Keratinocyte (primary cell): ENCODE results near the gene GSTM2. TPM values are rescaled to one million over a fixed set of nuclear protein-coding genes. Genes with fewer than 3 reads are reported as not detected.

ENCODE experiments used
- DNase-seq: peaks from one replicate; pipeline ENCODE4 v3.0.0-alpha.2; 2011; ENCODE audit warnings: low read depth, missing footprints, low spot score
- FAIRE-seq: peaks from 2 replicates; lab custom pipeline; 2011; peaks lifted over from hg19 to GRCh38; lab: Jason Lieb, UNC
- H2AFZ ChIP-seq: 2 replicates; pipeline ENCODE4 v1.6.0; 2012; ENCODE audit warnings: low read length, control low read depth, inconsistent platforms; ENCODE audit not compliant: control insufficient read depth
- H3K27ac ChIP-seq: 2 replicates; pipeline ENCODE4 v1.5.1; 2011; ENCODE audit warnings: low read length; ENCODE audit not compliant: control insufficient read depth, insufficient read depth
- H3K27me3 ChIP-seq: 3 replicates; pipeline ENCODE4 v1.6.0; 2011; ENCODE audit warnings: low read length; ENCODE audit not compliant: control insufficient read depth, insufficient read depth; ENCODE audit errors: extremely low read depth
- H3K36me3 ChIP-seq, 2 experiments: 2 replicates in 1 of 2; 3 replicates in 1 of 2; pipeline ENCODE4 v1.5.1; 2011; ENCODE audit warnings: low read length in 2 of 2, mild to moderate bottlenecking in 1 of 2; ENCODE audit not compliant: control insufficient read depth in 2 of 2, insufficient read depth in 2 of 2; ENCODE audit errors: extremely low read depth in 1 of 2
- H3K4me1 ChIP-seq: 3 replicates; pipeline ENCODE4 v1.5.1; 2011; ENCODE audit warnings: low read length; ENCODE audit not compliant: control insufficient read depth, insufficient read depth; ENCODE audit errors: extremely low read depth
- H3K4me2 ChIP-seq: 3 replicates; pipeline ENCODE4 v1.6.0; 2011; ENCODE audit warnings: low read depth, low read length; ENCODE audit not compliant: control insufficient read depth, insufficient read depth; ENCODE audit errors: extremely low read depth
- H3K4me3 ChIP-seq, 3 experiments: fragments of 200-600 bp in 1 of 3; sonication (generic) in 1 of 3; 2 replicates in 2 of 3; 3 replicates in 1 of 3; pipeline ENCODE4 v1.5.1; 2011 to 2016; ENCODE audit warnings: low read length in 3 of 3, mild to moderate bottlenecking in 3 of 3, control low read depth in 2 of 3, inconsistent platforms in 1 of 3, low read depth in 1 of 3, mixed read lengths in 1 of 3, mixed run types in 1 of 3, moderate library complexity in 1 of 3; ENCODE audit not compliant: control insufficient read depth in 2 of 3, insufficient read depth in 2 of 3; ENCODE audit errors: extremely low read depth in 1 of 3
- H3K79me2 ChIP-seq: 2 replicates; pipeline ENCODE4 v1.6.0; 2012; ENCODE audit warnings: low read length; ENCODE audit not compliant: control insufficient read depth, insufficient read depth
- H3K9ac ChIP-seq: 3 replicates; pipeline ENCODE4 v1.6.0; 2011; ENCODE audit warnings: low read length; ENCODE audit not compliant: control insufficient read depth, insufficient read depth; ENCODE audit errors: extremely low read depth
- H3K9me1 ChIP-seq: 3 replicates; pipeline ENCODE4 v1.6.0; 2011; ENCODE audit warnings: low read length; ENCODE audit not compliant: control insufficient read depth, insufficient read depth; ENCODE audit errors: extremely low read depth
- H3K9me3 ChIP-seq: 2 replicates; pipeline ENCODE4 v1.5.1; 2012; ENCODE audit warnings: low read depth, low read length; ENCODE audit not compliant: control insufficient read depth
- H4K20me1 ChIP-seq: 3 replicates; pipeline ENCODE4 v1.6.0; 2011; ENCODE audit warnings: low read length; ENCODE audit not compliant: control insufficient read depth, insufficient read depth; ENCODE audit errors: extremely low read depth
- EZH2 ChIP-seq: IDR thresholded peaks from one replicate; pipeline ENCODE4 v1.6.1; 2012; ENCODE audit warnings: inconsistent platforms, mild to moderate bottlenecking, low read length, moderate library complexity
- dilution Hi-C: fragments of 300-500 bp; cut with MboI; formaldehyde crosslinking; loops from one replicate; pipeline ENCODE4 v1.7.0; 2020; ENCODE audit warnings: low sequenced_read_pairs; ENCODE audit not compliant: extremely low pct_ligation_motif_present
- polyA minus RNA-seq, 3 experiments: library from RNA; depleted of rRNA, polyadenylated mRNA; stranded (reverse); fragments of >200 nt; gene quantifications; 1 replicate in 1 of 3; 2 replicates in 1 of 3; 3 replicates in 1 of 3; pipeline ENCODE4 v1.2.3, GENCODE V29; 2011
- polyA plus RNA-seq, 5 experiments: library from polyadenylated mRNA; depleted of rRNA in 3 of 5; stranded (reverse) in 3 of 5; stranded (forward) in 1 of 5; unstranded in 1 of 5; fragments of >200 nt; gene quantifications; 1 replicate in 1 of 5; 2 replicates in 3 of 5; 3 replicates in 1 of 5; pipeline versions ENCODE4 v1.2.1 to v1.2.3, GENCODE V29; 2011 to 2012; ENCODE audit warnings: missing spikeins in 2 of 5, low read depth in 1 of 5, low replicate concordance in 1 of 5
- TF ChIP-seq, protein P1 (sequence below), 3 experiments: IDR thresholded peaks in 1 of 3; conservative IDR thresholded peaks in 1 of 3; optimal IDR thresholded peaks in 1 of 3; 2 replicates in 2 of 3; 3 replicates in 1 of 3; pipeline versions ENCODE3 to v1.5.1; 2011; ENCODE audit warnings: low read length in 3 of 3, mild to moderate bottlenecking in 3 of 3, moderate library complexity in 2 of 3, control low read depth in 1 of 3, inconsistent platforms in 1 of 3; ENCODE audit not compliant: insufficient read depth in 2 of 3; ENCODE audit errors: extremely low read depth in 1 of 3

The GSTM2 gene
- polyA plus RNA-seq (11.1 to 14.9 TPM (median 14.7 TPM) in 3 replicates), polyA minus RNA-seq (2.0 to 15.7 TPM (median 9.3 TPM) in 3 replicates)
- 3.0 TPM for polyA plus RNA-seq (2011; ENCODE audit: low read depth)
- 5.4 and 6.7 TPM in 2 replicates for polyA plus RNA-seq (2011; cell fraction: cytosol; rRNA removed)
- polyA plus RNA-seq (2011; cell fraction: nucleus; rRNA removed) = 48.2 and 77.6 TPM in 2 replicates
- 8.3 and 10.9 TPM in 2 replicates for polyA plus RNA-seq (2012; ENCODE audit: low replicate concordance)
- not detected for polyA minus RNA-seq (2011; cell fraction: cytosol; rRNA and poly(A)+ RNA removed)
- polyA minus RNA-seq (2011; cell fraction: nucleus; rRNA and poly(A)+ RNA removed) = 1.2 and 4.2 TPM in 2 replicates

DNA sequence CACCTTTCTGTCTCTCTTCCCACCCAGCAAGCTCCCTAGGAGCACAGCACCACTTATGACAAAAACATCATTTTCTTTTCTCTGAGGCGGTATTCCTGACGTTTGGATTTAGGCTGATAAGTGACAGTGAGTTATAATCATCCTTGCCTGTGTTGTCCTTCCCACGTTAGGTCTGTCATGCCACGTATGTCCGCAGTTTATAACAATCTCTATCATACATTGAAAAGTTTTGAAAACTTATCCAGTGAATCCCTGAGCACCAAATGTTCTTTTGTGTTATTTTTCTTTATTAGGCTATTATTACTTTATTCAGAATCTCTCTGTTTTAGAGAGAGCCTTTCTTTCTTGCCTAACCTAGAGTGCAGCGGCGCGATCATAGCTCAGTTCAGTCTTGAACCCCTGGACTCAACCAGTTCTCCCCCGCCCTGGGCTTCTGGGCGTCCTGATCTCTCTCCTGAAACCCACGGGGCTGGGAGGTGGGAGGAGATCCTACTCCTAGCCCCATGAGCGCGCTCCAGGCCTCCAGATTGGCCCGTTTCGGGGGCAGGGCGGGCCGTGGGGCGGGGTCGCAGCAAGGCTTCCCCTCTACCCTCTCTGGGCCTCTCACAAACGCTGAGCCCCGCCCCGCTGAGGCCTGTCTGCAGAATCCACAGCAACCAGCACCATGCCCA is at the start of gene GSTM2:
GSTM2 (plus strand) TSS at position 606 of the 671 bp plus-strand sequence; CDS start at position 665, 59 bp downstream.
- H4K20me1 ChIP-seq = no peaks in the 10 kb centered on the region
- DNase-seq (no peak), FAIRE-seq (no peak)
- peak within 1 kb of the TSS; percentile 35 for H2AFZ ChIP-seq
- no peaks in the 10 kb centered on the region for H3K36me3 ChIP-seq
- TF ChIP-seq, protein P1, sequence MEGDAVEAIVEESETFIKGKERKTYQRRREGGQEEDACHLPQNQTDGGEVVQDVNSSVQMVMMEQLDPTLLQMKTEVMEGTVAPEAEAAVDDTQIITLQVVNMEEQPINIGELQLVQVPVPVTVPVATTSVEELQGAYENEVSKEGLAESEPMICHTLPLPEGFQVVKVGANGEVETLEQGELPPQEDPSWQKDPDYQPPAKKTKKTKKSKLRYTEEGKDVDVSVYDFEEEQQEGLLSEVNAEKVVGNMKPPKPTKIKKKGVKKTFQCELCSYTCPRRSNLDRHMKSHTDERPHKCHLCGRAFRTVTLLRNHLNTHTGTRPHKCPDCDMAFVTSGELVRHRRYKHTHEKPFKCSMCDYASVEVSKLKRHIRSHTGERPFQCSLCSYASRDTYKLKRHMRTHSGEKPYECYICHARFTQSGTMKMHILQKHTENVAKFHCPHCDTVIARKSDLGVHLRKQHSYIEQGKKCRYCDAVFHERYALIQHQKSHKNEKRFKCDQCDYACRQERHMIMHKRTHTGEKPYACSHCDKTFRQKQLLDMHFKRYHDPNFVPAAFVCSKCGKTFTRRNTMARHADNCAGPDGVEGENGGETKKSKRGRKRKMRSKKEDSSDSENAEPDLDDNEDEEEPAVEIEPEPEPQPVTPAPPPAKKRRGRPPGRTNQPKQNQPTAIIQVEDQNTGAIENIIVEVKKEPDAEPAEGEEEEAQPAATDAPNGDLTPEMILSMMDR (optimal IDR thresholded peaks at IDR 0.05 in 1 of 3, IDR thresholded peaks at IDR 0.05 in 1 of 3, conservative IDR thresholded peaks at IDR 0.05 in 1 of 3; ENCODE audit: extremely low read depth in 1 of 3, insufficient read depth in 2 of 3, low read length in 3 of 3) = no peak
- no peak for TF ChIP-seq EZH2
- peak within 1 kb of the TSS; percentile 28 for H3K9ac ChIP-seq
- peak within 1 kb of the TSS; percentile 70 for H3K4me2 ChIP-seq
- H3K79me2 ChIP-seq = no peaks in the 10 kb centered on the region
- H3K4me1 ChIP-seq = no peaks in the 10 kb centered on the region
- H3K27ac ChIP-seq = no peak within 1 kb of the TSS
- dilution Hi-C loops = no loop called here
- peak within 1 kb of the TSS in 2 of 3 experiments; percentile 42 to 49 for H3K4me3 ChIP-seq
- no peaks in the 10 kb centered on the region for H3K9me1 ChIP-seq
- H3K9me3 ChIP-seq = no peaks in the 10 kb centered on the region
- H3K27me3 ChIP-seq = no peaks in the 10 kb centered on the region

DNA sequence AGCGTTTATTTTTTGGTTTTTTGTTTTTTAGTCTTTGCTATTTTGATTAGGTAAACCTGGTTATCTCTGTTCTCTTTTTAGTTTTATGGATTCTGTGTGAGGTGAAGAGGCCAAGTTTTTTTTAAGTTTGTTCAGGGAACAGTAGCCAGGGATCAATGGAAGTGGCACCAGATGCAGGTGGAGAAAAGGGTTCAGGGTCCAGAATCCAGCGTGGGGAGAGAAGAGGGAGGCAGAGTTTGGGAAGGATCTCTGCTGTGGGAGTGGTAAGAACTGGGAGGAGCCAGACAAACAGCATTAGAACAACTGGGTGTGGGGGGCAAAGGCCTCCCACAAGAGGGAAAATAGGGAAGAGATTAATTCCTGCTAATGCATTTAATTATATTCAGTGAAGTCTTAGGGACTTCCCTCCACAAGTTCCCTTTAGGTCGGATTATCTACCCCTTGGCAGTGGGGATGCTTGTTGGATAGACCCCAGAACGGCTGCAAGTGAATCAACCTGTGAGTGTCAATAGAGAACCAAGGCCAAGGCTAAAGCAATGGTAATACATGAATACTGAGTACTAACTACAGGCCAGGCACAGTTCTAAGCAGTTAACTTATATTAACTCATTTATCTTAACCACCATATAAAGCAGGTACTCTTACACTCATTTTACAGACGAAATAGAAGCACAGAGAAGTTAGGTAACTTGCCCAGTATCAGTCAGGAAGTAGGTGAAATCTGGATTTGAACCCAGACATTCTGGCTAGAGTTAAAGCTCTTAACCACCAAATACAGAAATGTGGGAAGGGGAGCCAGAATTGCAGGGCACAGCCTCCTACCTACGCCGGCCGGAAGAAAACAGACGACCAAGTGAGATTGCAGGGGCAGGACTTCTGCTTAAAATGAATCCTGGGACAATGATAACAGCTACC is 48.9 kb upstream of the GSTM2 start:
- peaks cover 39% of the 10 kb centered on the region for H3K79me2 ChIP-seq
- TF ChIP-seq EZH2 = no peak
- TF ChIP-seq, protein P1 (optimal IDR thresholded peaks at IDR 0.05 in 1 of 3, IDR thresholded peaks at IDR 0.05 in 1 of 3, conservative IDR thresholded peaks at IDR 0.05 in 1 of 3; ENCODE audit: extremely low read depth in 1 of 3, insufficient read depth in 2 of 3, low read length in 3 of 3) = no peak
- H2AFZ ChIP-seq = peak overlapping the region; percentile 85
- H3K27me3 ChIP-seq = no peaks in the 10 kb centered on the region
- FAIRE-seq (no peak), DNase-seq (no peak)
- H3K27ac ChIP-seq = peak overlapping the region; percentile 87
- H3K9me3 ChIP-seq = no peaks in the 10 kb centered on the region
- H4K20me1 ChIP-seq = no peaks in the 10 kb centered on the region
- H3K36me3 ChIP-seq = no peaks in the 10 kb centered on the region
- H3K9me1 ChIP-seq = no peaks in the 10 kb centered on the region
- dilution Hi-C loops = no loop called here
- H3K4me3 ChIP-seq = peak overlapping the region in 2 of 3 experiments; percentile 89 to 95
- peak overlapping the region; percentile 90 for H3K9ac ChIP-seq
- H3K4me2 ChIP-seq = peak overlapping the region; percentile 99
- peaks cover 26% of the 10 kb centered on the region for H3K4me1 ChIP-seq
